NCI-H187 treated with DMSO at 0.1 percent for 48 hours (cell line): ENCODE data around the gene RCN1.

Experiments used
- DNase-seq: peaks from one replicate; lab custom pipeline; 2025; lab: John Stamatoyannopoulos, UW

The RCN1 gene

GRCh38 chr11:32154275-32154674 lies 63.4 kb downstream of the RCN1 start:
- no peak for DNase-seq
